ENCODE results near the gene ATP13A3.

Gene ATP13A3

DNA sequence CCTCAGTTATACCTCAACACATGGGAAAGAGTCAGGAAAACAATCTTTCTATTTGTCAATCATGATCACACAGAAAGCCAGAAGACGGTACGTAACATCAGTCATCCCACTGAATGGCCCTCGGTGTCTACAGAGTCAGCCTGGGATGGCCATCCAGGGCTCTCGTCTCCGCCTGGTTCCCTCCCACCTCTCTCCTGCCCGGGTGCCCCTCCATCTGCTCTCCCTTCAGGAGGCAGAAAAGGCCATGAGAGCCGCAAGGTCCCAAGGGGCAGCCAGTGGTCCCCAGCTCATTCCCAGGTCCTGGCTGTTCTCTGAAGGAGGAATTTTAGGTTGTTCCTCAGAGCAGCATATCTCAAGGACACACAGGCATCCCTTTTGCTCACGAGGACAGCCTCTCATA is 112.9 kb downstream of the ATP13A3 start:
- DNase-seq (ENCODE audit: low read depth in 2 of 2): no peak

- DNase-seq (ENCODE audit: low read depth in 2 of 2): no peak
Observed at GRCh38 chr3:194373028-194373427, 113.8 kb downstream of the ATP13A3 start.

DNA sequence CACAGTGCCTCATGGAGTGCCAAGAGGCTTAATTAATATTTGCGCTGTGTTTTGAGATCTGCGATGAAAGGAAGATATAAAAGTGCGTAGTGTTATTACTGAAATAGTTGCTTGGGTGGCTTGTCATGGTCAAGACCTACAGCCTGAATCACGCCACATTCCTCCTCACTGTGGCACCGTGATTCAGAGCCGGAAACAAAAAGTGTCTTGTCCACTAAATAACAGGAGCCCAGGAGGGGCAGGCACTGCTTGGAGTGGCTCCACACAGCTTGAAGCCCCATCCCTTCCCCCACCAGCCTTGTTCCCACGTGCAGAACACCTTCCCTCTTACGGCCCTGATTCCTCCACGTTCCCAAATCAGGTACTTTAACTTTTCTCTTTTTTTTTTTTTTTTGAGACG is 116.0 kb downstream of the ATP13A3 start:
- no peak for DNase-seq (ENCODE audit: low read depth in 2 of 2)

GRCh38 chr3:194369522-194370279 is 117.1 kb downstream of the ATP13A3 start, which contains the start of gene LRRC15:
TSS of gene LRRC15 (minus strand) at chr3:194369743. CDS start at chr3:194361043, 8,700 bp downstream.
- no peak for DNase-seq (ENCODE audit: low read depth in 2 of 2)

DNA sequence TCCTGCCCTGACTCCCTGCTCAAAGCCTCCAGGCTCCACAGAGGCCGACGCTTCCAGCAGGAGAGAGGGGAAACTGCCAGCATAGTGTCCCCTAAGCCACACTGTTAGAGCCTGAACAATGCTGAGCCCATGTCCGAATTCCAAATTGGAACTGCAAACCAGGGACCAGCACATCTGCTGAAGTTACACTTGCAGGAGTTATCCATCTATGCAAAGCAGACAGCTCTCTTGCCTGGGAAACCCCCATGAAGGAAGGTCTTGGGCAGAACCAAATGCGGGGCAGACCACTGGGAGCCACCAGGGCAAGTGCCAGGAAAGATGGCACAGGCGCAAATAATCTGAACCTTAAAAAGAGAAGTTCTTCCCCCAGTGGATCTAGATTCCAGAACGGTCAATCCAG is 117.9 kb downstream of the ATP13A3 start:
- no peak for DNase-seq (ENCODE audit: low read depth in 2 of 2)

DNA sequence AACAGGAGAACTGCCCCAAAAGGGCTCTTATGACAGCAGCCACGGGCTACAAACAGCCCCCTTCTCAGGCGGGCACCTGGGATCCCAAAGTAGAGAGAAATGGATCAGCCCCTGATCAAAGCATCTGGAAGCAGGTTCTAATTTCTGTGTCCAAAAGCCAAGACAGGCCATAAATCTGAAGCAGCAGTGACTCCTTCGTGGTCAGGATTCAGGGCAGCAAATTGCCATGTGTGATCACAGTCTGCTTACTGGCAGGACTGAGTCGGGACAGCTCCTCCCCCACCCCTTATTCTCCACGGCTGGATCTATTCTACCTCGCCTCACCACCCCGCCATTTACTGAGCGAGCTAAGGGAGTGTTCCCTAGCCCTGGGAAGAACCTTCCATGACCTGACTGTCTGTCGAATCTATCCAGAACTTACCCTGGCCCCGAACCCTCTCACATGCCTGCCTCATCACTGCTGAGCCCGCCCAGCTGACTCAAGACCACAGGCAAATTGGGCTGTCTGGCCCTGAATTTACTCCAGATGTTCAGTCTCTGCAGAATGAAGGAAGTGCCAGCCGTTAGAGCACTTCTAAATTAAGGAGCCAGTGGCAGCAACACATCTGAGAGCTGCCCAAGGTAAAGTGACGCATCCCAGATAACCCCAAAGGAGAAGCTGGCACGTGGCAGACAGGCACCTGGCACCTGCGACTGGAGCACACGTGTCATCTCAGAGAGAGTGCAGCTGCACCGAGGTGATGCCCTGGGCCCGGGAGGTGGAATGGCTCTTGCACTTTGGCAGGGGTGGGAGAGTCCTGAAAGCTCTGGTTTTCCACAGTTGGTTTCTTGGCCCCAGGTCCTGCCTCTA is 118.6 kb downstream of the ATP13A3 start:
- DNase-seq (ENCODE audit: low read depth in 2 of 2): no peak

DNA sequence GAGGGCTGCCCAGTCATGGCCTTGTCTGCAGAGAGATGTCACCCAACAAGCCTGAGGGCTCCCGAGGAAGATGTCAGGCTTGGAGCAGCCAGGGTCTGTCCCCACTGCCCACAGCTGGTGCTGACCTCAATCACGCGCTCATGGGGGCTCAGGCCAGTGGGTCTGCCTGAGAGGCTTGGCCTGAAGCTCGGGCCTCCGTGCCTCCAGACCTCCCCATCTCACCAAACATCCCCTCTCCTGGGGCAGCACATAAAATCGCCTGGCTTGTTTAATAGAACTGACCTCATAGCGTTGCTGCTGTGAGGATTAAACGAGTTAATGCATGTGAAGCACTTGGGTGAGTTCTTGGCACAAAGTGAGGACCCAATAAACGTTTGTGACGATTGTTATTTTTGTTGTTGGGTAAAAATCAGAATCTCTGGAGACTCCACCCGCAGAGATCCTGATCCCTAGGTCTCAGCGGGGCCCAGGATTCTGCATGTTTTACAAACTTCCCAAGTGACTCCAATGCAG is 120.8 kb downstream of the ATP13A3 start:
- DNase-seq (ENCODE audit: low read depth in 2 of 2): no peak

GRCh38 chr3:194365526-194365925 is 121.3 kb downstream of the ATP13A3 start:
- no peak for DNase-seq (ENCODE audit: low read depth in 2 of 2)

- DNase-seq (ENCODE audit: low read depth in 2 of 2): no peak
Observed at GRCh38 chr3:194364652-194365434, 122.0 kb downstream of the ATP13A3 start.

GRCh38 chr3:194364314-194364651 is 122.5 kb downstream of the ATP13A3 start:
- DNase-seq (ENCODE audit: low read depth in 2 of 2): no peak

DNA sequence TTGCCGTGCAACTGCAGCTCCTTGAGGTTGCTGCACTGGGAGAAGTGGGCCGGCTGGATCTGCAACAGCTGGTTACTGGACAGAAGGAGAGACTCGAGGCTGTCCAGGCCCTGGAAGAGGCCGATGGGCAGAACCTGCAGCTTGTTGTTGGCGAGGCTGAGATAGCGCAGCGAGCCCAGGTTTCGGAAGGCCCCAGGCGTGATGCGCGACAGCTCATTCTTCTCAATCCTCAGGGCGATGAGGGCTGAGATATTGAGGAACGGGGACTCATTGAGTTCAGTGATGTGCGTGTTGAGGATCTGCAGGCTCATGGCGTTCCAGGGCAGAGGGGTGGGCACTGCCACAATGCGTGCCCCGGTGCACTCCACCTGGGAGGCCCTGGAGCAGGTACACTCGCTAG is 126.2 kb downstream of the ATP13A3 start:
- no peak for DNase-seq (ENCODE audit: low read depth in 2 of 2)

DNA sequence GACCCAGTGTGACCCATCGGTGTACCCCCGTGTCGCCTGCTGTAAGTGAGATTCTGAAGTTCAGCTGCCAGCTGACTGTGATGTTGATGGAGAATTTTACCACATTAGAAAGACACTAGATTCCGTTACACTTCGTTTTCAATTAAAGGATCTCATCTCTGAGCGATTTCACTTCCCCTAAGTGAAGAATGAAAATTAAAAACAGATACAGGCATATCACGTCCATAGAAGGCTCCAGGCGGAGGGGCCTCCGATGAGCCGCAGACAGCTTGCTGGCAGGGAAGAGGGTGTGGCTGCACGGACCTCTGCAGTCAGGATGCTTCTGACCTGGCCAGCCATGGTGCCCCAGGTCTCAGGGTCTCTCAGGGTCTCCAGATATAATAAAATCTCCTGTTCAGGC is 129.1 kb downstream of the ATP13A3 start:
- DNase-seq (ENCODE audit: low read depth in 2 of 2): no peak

DNA sequence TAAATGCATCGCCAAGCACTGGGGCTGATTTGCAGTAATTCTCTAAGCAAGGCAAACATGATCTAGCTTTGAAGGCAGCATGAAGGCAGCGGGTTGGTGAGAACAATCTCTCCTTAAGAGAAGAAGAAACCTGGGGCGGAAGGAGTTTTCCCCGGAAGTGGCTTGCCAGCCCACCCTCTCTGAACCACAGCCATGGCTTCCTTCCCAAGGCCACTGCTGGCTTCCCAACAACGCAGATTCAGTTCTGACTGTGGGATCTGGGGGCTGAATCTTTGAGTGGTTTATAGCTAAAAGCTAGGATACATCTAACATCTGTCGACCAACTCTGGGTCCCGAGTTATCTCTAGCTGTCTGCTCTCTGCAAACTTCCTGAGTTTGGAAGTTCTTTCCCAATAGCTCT is 131.4 kb downstream of the ATP13A3 start:
- no peak for DNase-seq (ENCODE audit: low read depth in 2 of 2)

DNA sequence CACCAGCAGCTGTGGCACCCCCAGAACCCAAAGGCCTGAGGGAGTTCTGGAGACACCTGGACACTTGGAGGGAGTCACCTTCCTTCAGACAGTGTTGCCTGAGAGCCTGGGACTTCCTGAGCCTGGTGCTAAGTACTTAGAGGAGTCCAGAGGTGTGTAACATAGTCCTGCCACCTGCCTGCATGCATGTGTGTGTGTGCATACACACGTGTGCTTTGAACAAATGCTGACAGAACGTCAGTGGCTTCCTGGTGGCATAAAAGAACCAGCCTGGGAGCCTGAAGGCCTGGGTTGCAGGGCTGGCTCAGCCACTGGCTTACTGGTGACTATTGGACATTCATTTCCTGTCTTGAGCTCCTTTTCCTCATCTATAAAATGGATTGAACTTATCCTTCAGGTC is 132.5 kb downstream of the ATP13A3 start:
- no peak for DNase-seq (ENCODE audit: low read depth in 2 of 2)
